Nephron (organoid): ENCODE measurements around the gene CFAP65.

Experiments used
- H3K27ac Mint-ChIP-seq, 3 experiments: 2 replicates each; pipeline ENCODE4 v1.8.0; 2020; ENCODE audit warnings: mixed read lengths in 3 of 3, mild to moderate bottlenecking in 2 of 3, moderate library complexity in 1 of 3
- H3K27me3 Mint-ChIP-seq: 2 replicates; pipeline ENCODE4 v1.8.0; 2021; ENCODE audit warnings: low read depth, mild to moderate bottlenecking, moderate library complexity, mixed read lengths
- H3K36me3 Mint-ChIP-seq: 2 replicates; pipeline ENCODE4 v1.8.0; 2020; ENCODE audit warnings: low read depth, mixed read lengths
- H3K4me1 Mint-ChIP-seq: 2 replicates; pipeline ENCODE4 v1.8.0; 2020; ENCODE audit warnings: mixed read lengths
- H3K4me3 Mint-ChIP-seq, 3 experiments: 2 replicates each; pipeline ENCODE4 v1.8.0; 2020; ENCODE audit warnings: mild to moderate bottlenecking in 3 of 3, mixed read lengths in 3 of 3, moderate library complexity in 2 of 3
- H3K9me3 Mint-ChIP-seq: 2 replicates; pipeline ENCODE4 v1.8.0; 2020; ENCODE audit warnings: mixed read lengths
- TF ChIP-seq, protein P1 (sequence below), 3 experiments: fragments of 200-600 bp; sonication (generic); IDR thresholded peaks; one replicate each; pipeline ENCODE4 v1.5.0; 2021; ENCODE audit warnings: antibody characterized with exemption in 3 of 3; ENCODE audit not compliant: unreplicated experiment in 3 of 3

The CFAP65 gene

DNA sequence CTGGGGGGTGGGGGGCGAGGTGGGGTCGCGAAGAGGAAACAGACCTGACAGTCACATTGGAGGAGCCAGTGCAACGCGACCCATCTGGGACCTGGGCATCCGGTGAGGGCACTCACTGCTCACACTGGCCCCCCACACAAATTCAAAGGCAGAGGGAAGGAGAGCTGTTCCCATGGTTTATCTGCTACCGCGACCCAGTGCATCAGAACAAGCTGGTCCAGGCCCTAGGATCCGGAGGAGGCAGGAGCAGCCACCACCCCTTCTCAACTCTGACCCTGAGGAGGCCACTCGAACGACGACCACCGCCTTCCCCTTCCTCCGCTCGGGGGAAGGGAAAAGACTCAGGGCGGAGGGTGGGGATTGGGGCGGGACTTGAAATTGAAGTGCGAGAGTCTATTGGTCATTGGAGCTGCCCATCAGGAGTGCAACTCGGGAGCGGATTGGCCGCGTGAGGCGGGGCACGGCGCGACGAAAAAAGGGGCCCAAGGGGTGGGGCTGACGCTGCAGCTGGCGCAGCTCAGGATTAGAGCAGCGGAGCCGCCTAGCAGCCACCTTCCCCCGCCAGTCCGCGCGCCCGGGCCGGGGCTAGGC, 82.1 kb downstream of the CFAP65 start, which contains the start of gene CDK5R2:
CDK5R2 (plus strand) TSS at position 526 of the 591 bp plus-strand sequence. CDS start 155 bp downstream, outside the sequence.
- Mint-ChIP-seq H3K27ac (no peak within 1 kb of the TSS), H3K9me3 (no peaks in the 10 kb centered on the region), H3K36me3 (no peaks in the 10 kb centered on the region), H3K4me1 (peaks cover 39% of the 10 kb centered on the region), H3K27me3 (peaks cover 94% of the 10 kb centered on the region), H3K4me3 (peak within 1 kb of the TSS; percentile 82 to 85 (median 85))
- TF ChIP-seq, protein P1, sequence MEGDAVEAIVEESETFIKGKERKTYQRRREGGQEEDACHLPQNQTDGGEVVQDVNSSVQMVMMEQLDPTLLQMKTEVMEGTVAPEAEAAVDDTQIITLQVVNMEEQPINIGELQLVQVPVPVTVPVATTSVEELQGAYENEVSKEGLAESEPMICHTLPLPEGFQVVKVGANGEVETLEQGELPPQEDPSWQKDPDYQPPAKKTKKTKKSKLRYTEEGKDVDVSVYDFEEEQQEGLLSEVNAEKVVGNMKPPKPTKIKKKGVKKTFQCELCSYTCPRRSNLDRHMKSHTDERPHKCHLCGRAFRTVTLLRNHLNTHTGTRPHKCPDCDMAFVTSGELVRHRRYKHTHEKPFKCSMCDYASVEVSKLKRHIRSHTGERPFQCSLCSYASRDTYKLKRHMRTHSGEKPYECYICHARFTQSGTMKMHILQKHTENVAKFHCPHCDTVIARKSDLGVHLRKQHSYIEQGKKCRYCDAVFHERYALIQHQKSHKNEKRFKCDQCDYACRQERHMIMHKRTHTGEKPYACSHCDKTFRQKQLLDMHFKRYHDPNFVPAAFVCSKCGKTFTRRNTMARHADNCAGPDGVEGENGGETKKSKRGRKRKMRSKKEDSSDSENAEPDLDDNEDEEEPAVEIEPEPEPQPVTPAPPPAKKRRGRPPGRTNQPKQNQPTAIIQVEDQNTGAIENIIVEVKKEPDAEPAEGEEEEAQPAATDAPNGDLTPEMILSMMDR (IDR thresholded peaks at IDR 0.05; ENCODE audit: unreplicated experiment in 3 of 3) = no peak

DNA sequence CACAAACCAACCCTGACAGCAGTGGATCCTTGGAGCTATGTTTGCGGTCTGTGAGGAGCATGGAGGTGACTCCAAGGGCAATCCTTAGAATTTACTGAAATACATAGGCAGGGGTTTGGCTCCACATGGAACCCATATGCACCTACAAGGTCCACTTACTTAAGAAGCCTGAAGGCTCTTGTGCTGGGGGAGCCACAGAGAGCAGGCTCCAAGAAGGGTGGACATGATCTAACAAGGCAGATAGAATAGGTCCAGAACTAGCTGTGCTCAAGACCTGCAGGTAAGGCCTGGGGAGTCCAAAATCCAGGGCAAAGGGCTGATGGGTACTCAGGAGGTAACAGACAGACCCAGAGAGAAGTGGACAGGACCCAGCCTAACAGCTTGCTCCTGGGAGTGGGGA, 83.0 kb downstream of the CFAP65 start:
- peaks cover 29% of the 10 kb centered on the region for H3K4me1 Mint-ChIP-seq
- H3K36me3 Mint-ChIP-seq = no peaks in the 10 kb centered on the region
- no peak overlapping the region for H3K27ac Mint-ChIP-seq
- H3K9me3 Mint-ChIP-seq = peaks cover 2% of the 10 kb centered on the region
- H3K27me3 Mint-ChIP-seq = peaks cover 90% of the 10 kb centered on the region
- TF ChIP-seq, protein P1 (IDR thresholded peaks at IDR 0.05; ENCODE audit: unreplicated experiment in 3 of 3) = no peak
- peak overlapping the region; percentile 72 to 82 (median 73) for H3K4me3 Mint-ChIP-seq

DNA sequence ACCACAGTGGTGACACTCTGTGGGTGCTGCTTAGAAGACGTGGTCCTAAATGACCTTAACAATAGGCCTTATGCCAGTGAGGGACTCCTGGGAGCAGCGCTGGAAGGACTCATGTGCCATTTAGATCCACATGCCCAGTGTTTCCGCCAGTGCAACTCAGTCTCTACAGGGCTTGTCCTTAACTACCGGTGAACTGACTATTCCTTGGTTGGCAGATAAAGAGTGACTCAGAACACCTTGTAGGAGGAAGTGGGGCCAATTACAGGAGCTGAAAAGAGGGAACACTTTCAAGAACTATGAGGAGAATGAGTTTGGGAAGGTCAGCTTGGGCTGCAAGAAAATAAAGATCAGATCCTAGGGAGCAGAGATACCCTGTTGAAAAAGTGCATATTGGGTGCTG, 83.6 kb downstream of the CFAP65 start:
- Mint-ChIP-seq H3K9me3 (peaks cover 2% of the 10 kb centered on the region), H3K4me3 (peak overlapping the region; percentile 10 to 65 (median 54)), H3K4me1 (peaks cover 23% of the 10 kb centered on the region), H3K36me3 (no peaks in the 10 kb centered on the region), H3K27ac (no peak overlapping the region), H3K27me3 (peaks cover 89% of the 10 kb centered on the region)
- TF ChIP-seq, protein P1 (IDR thresholded peaks at IDR 0.05; ENCODE audit: unreplicated experiment in 3 of 3) = no peak

DNA sequence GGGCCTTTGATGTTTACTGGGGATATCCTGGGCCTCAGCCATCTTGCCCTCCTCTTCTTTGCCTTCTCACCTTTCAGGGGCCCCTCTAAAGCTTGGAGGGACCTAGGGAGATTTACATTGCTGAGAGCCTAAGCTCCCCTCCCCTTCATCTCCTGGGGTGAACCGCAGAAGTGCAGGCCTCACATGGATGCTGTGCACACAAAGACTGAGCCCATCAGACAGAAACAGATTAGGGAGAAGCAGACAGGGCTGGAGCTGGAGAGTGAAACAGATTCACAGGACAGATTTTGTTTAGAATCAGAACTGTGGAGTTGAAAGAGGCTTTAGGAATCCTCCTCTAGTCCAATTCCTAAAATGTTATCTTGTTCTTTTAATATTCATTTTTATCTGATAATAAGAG, 85.3 kb downstream of the CFAP65 start:
- Mint-ChIP-seq H3K27ac (no peak overlapping the region), H3K4me3 (no peak overlapping the region), H3K27me3 (peaks cover 83% of the 10 kb centered on the region), H3K9me3 (peaks cover 2% of the 10 kb centered on the region), H3K36me3 (no peaks in the 10 kb centered on the region), H3K4me1 (peaks cover 17% of the 10 kb centered on the region)
- TF ChIP-seq, protein P1 (IDR thresholded peaks at IDR 0.05; ENCODE audit: unreplicated experiment in 3 of 3) = no peak

DNA sequence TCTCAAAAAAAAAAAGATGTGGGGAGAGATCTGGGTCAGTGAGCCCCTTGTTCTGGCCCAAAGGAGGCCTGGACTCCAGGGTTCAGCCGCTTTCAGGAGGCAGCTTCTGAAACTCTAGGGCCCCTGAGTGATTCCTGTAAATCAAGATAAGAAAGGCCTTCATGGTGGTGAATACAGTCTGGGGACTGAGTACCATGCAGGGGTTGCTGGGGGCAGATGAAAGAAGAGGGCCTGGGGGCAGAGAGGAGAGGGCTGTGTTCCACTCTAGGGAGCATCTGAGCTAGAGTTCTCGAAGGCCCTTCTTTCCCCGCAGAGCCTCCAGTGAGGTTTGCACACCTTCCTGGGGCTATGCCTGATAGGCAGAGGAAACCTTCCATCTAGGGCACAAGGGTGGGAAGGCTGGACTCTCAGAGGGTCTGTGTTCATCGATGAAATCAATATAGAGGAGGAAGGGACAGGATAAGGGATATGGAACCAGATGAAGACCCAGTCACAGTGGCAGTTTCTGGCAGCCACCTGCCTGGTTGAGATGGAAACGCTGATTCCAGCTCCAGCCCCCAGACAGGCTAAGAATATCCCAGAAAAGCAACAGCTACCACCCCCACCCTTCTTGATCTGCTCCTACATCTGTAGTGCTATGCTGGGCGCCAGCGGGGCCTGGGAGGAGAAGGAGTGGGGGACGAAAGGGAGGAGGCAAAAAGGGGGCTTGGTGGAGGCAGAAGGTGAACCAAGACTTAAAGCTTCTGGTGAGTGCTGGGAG, 86.6 kb downstream of the CFAP65 start:
- peaks cover 15% of the 10 kb centered on the region for H3K4me1 Mint-ChIP-seq

More for the DNA sequence above, 86.6 kb downstream of the CFAP65 start:
- Mint-ChIP-seq H3K9me3 (peaks cover 2% of the 10 kb centered on the region), H3K27ac (no peak overlapping the region), H3K27me3 (peaks cover 80% of the 10 kb centered on the region), H3K4me3 (no peak overlapping the region), H3K36me3 (no peaks in the 10 kb centered on the region)
- TF ChIP-seq, protein P1 (IDR thresholded peaks at IDR 0.05; ENCODE audit: unreplicated experiment in 3 of 3) = no peak
